ENCODE results near the gene PRDM5. TPM values are rescaled to one million over a fixed set of nuclear protein-coding genes. Genes with fewer than 3 reads are reported as not detected.

Gene PRDM5
- total RNA-seq, 1 experiment from 2014 or later = 0.85 TPM

DNA sequence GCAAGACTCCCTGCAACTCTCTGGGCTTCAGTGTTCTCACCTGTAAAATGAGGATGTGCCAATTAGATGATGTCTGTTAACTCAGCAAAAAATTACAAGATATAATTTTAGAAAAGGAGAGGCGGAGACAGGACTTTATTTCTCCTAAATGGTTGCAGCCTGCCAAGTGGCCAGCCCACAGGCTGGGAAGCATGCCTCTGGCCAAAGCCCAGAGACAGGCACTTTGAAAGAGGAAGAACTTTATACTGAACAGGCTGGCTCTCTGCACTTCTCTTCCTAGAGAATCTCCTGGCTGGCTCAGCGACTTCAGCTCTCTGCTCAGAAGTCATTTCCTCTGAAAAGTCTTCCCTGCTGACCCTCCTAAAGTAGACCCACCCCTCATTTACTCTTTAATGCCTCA lies 3.7 kb downstream of the PRDM5 start:
- no TSS peak for BruUV-seq (replicated peaks)

DNA sequence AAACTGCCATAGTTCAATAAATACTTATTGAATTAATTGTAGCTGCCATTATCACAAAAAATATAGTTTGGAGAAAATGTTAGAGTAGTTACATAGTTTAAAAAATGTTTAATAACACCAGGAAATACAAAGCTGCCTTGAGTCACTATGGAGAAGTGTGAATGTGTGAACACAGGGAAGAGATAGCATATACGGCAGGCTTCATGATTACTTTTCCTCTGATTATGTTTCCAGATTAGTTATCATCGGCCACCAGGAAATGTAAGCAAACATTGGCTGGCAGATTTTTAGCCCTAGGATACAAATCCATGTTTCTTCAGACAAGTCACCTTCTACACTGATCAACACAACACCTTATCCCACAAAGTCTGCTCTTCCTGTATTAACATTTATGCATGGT lies 4.4 kb downstream of the PRDM5 start:
- Histone ChIP-seq H3K36me3 (ENCODE audit: low read depth) (no peaks in the 10 kb centered on the region), H3K27ac (no peak overlapping the region), H3K4me2 (no peak overlapping the region), H3K27me3 (ENCODE audit: insufficient read depth, low read depth) (no peaks in the 10 kb centered on the region), H3K79me2 (ENCODE audit: low read depth) (no peaks in the 10 kb centered on the region), H3K4me1 (replicated peaks; ENCODE audit: insufficient read depth) (no peaks in the 10 kb centered on the region), H3F3A (ENCODE audit: insufficient read depth, low read depth) (no peaks in the 10 kb centered on the region), H3K4me3 (no peak overlapping the region), H4K20me1 (ENCODE audit: insufficient read depth) (no peaks in the 10 kb centered on the region), H3K9me3 (ENCODE audit: insufficient read depth, low read depth) (no peaks in the 10 kb centered on the region), H3K9me2 (ENCODE audit: insufficient read depth) (no peaks in the 10 kb centered on the region), H2AFZ (no peak overlapping the region)
- intact Hi-C loops (cut with micrococcal nuclease; ENCODE audit: unreplicated experiment) = no loop called here
- BruUV-seq (replicated peaks) = no TSS peak
- TF ChIP-seq EZH2 (IDR thresholded peaks at IDR 0.05; ENCODE audit: low read depth) = no peak
- TF ChIP-seq, protein P1, sequence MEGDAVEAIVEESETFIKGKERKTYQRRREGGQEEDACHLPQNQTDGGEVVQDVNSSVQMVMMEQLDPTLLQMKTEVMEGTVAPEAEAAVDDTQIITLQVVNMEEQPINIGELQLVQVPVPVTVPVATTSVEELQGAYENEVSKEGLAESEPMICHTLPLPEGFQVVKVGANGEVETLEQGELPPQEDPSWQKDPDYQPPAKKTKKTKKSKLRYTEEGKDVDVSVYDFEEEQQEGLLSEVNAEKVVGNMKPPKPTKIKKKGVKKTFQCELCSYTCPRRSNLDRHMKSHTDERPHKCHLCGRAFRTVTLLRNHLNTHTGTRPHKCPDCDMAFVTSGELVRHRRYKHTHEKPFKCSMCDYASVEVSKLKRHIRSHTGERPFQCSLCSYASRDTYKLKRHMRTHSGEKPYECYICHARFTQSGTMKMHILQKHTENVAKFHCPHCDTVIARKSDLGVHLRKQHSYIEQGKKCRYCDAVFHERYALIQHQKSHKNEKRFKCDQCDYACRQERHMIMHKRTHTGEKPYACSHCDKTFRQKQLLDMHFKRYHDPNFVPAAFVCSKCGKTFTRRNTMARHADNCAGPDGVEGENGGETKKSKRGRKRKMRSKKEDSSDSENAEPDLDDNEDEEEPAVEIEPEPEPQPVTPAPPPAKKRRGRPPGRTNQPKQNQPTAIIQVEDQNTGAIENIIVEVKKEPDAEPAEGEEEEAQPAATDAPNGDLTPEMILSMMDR (conservative IDR thresholded peaks at IDR 0.05) = no peak
- ChIA-PET CTCF (no interaction called here), POLR2A (ENCODE audit: unreplicated experiment) (no interaction called here)
- no peak for DNase-seq

More for the DNA sequence above, 3.7 kb downstream of the PRDM5 start:
- Histone ChIP-seq H3K9me2 (ENCODE audit: insufficient read depth) (no peaks in the 10 kb centered on the region), H3K4me1 (replicated peaks; ENCODE audit: insufficient read depth) (no peaks in the 10 kb centered on the region), H3K36me3 (ENCODE audit: low read depth) (no peaks in the 10 kb centered on the region), H4K20me1 (ENCODE audit: insufficient read depth) (no peaks in the 10 kb centered on the region), H3F3A (ENCODE audit: insufficient read depth, low read depth) (no peaks in the 10 kb centered on the region), H3K79me2 (ENCODE audit: low read depth) (no peaks in the 10 kb centered on the region), H3K4me2 (no peak overlapping the region), H3K27ac (no peak overlapping the region), H3K9me3 (ENCODE audit: insufficient read depth, low read depth) (no peaks in the 10 kb centered on the region), H3K27me3 (ENCODE audit: insufficient read depth, low read depth) (no peaks in the 10 kb centered on the region), H2AFZ (no peak overlapping the region), H3K4me3 (no peak overlapping the region)
- TF ChIP-seq EZH2 (IDR thresholded peaks at IDR 0.05; ENCODE audit: low read depth) = no peak
- TF ChIP-seq, protein P1 (conservative IDR thresholded peaks at IDR 0.05) = no peak
- intact Hi-C loops (cut with micrococcal nuclease; ENCODE audit: unreplicated experiment) = no loop called here
- no peak for DNase-seq
- POLR2A ChIA-PET (ENCODE audit: unreplicated experiment) = no interaction called here
- CTCF ChIA-PET = no interaction called here

DNA sequence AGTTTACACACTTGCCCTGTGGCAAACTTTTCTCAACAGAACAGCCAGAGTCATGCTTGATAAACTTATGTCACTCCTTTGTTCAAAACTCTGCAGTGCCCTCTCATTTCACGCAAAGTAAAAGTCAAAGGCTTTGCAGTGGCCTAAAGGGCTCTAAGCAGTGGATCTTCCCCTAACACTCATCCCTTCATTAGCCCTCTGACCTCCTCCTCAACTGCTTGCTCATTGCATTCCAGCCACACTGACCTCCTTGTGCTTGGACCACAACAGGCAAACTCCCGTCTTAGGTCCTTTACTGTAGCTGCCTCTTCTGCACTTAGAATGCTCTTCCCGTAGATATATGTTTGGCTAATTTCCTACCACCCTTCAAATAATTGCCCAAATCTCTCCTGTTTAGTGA lies 5.6 kb downstream of the PRDM5 start:
- Histone ChIP-seq H3K27me3 (ENCODE audit: insufficient read depth, low read depth) (no peaks in the 10 kb centered on the region), H3K4me2 (no peak overlapping the region), H3K36me3 (ENCODE audit: low read depth) (no peaks in the 10 kb centered on the region), H3K27ac (no peak overlapping the region), H3K9me3 (ENCODE audit: insufficient read depth, low read depth) (no peaks in the 10 kb centered on the region), H3F3A (ENCODE audit: insufficient read depth, low read depth) (no peaks in the 10 kb centered on the region), H3K9me2 (ENCODE audit: insufficient read depth) (no peaks in the 10 kb centered on the region), H3K79me2 (ENCODE audit: low read depth) (no peaks in the 10 kb centered on the region), H4K20me1 (ENCODE audit: insufficient read depth) (no peaks in the 10 kb centered on the region), H2AFZ (no peak overlapping the region), H3K4me1 (replicated peaks; ENCODE audit: insufficient read depth) (no peaks in the 10 kb centered on the region), H3K4me3 (no peak overlapping the region)
- ChIA-PET POLR2A (ENCODE audit: unreplicated experiment) (no interaction called here), CTCF (no interaction called here)
- intact Hi-C loops (cut with micrococcal nuclease; ENCODE audit: unreplicated experiment) = no loop called here
- no peak for DNase-seq
- no peak for TF ChIP-seq EZH2 (IDR thresholded peaks at IDR 0.05; ENCODE audit: low read depth)
- TF ChIP-seq, protein P1 (conservative IDR thresholded peaks at IDR 0.05) = no peak
- no TSS peak for BruUV-seq (replicated peaks)
